ENCODE measurements around the gene PSMF1. TPM values are rescaled to one million over a fixed set of nuclear protein-coding genes. Genes with fewer than 3 reads are reported as not detected.

PSMF1 gene
- total and polyA plus RNA-seq, 12 donors = 24.8 to 363 (median 122) TPM

GRCh38 chr20:1186367-1186991 lies 68.1 kb downstream of the PSMF1 start:
- no peak for DNase-seq
- 75 to 82% (median 79%) methylated on average over 10 to 13 of the region's 13 CpGs for WGBS, 4 donors
- intact Hi-C loops (cut with DNase I) = no loop called here

GRCh38 chr20:1187605-1188171 lies 69.3 kb downstream of the PSMF1 start:
- intact Hi-C loops (cut with DNase I) = no loop called here
- H3K27ac ChIP-seq = no peak overlapping the region
- no peak for DNase-seq
- H3K4me1 ChIP-seq (replicated peaks in 1 of 2) = peaks cover 4 to 6% of the 10 kb centered on the region in 2 donors
- no peak overlapping the region for H3K4me3 ChIP-seq
- 68 to 78% (median 71%) methylated on average over 4 of the region's 4 CpGs for WGBS, 4 donors
- peaks cover 3% of the 10 kb centered on the region for H3K27me3 ChIP-seq
- H3K9me3 ChIP-seq (replicated peaks in 1 of 3) = no peaks in the 10 kb centered on the region
- no peaks in the 10 kb centered on the region for H3K36me3 ChIP-seq (replicated peaks in 1 of 2)
- no peak for TF ChIP-seq CTCF (IDR thresholded peaks at IDR 0.05)
- no peak for TF ChIP-seq POLR2A (IDR thresholded peaks at IDR 0.05)

More at GRCh38 chr20:1186367-1186991, 68.1 kb downstream of the PSMF1 start:
- Histone ChIP-seq H3K36me3 (replicated peaks in 1 of 2) (no peaks in the 10 kb centered on the region), H3K4me3 (no peak overlapping the region), H3K9me3 (replicated peaks in 1 of 3) (no peaks in the 10 kb centered on the region), H3K27ac (no peak overlapping the region), H3K4me1 (replicated peaks in 1 of 2) (peaks cover 4 to 6% of the 10 kb centered on the region in 2 donors), H3K27me3 (peaks cover 3% of the 10 kb centered on the region)
- TF ChIP-seq CTCF (IDR thresholded peaks at IDR 0.05) = no peak
- no peak for TF ChIP-seq POLR2A (IDR thresholded peaks at IDR 0.05)

GRCh38 chr20:1188347-1188746 lies 69.9 kb downstream of the PSMF1 start:
- Histone ChIP-seq H3K4me1 (replicated peaks in 1 of 2) (peaks cover 4 to 6% of the 10 kb centered on the region in 2 donors), H3K4me3 (no peak overlapping the region), H3K27me3 (peaks cover 3% of the 10 kb centered on the region), H3K27ac (no peak overlapping the region), H3K9me3 (replicated peaks in 1 of 3) (no peaks in the 10 kb centered on the region), H3K36me3 (replicated peaks in 1 of 2) (no peaks in the 10 kb centered on the region)
- 93 to 100% (median 98%) methylated on average over 1 of the region's 1 CpG for WGBS, 4 donors
- TF ChIP-seq CTCF (IDR thresholded peaks at IDR 0.05) = no peak
- DNase-seq = no peak
- intact Hi-C loops (cut with DNase I) = no loop called here

- Histone ChIP-seq H3K27me3 (peaks cover 3% of the 10 kb centered on the region), H3K36me3 (replicated peaks in 1 of 2) (no peaks in the 10 kb centered on the region), H3K4me1 (replicated peaks in 1 of 2) (peaks cover 2 to 3% of the 10 kb centered on the region in 2 donors), H3K4me3 (no peak overlapping the region), H3K9me3 (replicated peaks in 1 of 3) (no peaks in the 10 kb centered on the region), H3K27ac (no peak overlapping the region)
- no peak for DNase-seq
- TF ChIP-seq CTCF (IDR thresholded peaks at IDR 0.05) = no peak
- no peak for TF ChIP-seq POLR2A (IDR thresholded peaks at IDR 0.05)
- 56 to 76% (median 64%) methylated on average over 1 of the region's 1 CpG for WGBS, 4 donors
- intact Hi-C loops (cut with DNase I) = loop anchor here in 1 of 2 donors (10.0 kb wide), 1 partner anchor 225 kb away; no protein-coding TSS in a partner anchor
Observed at GRCh38 chr20:1189827-1190226, 71.4 kb downstream of the PSMF1 start.
